Right renal pelvis (tissue), 4 donors: ENCODE results near the gene MAP3K14. TPM values are rescaled to one million over a fixed set of nuclear protein-coding genes. Genes with fewer than 3 reads are reported as not detected.

ENCODE experiments used
- DNase-seq, 4 donors: peaks; one replicate each; pipeline ENCODE4 v3.0.0-alpha.2; 2013; ENCODE audit warnings: low read depth in 4 of 4, low spot score in 3 of 4, missing footprints in 1 of 4
- polyA plus RNA-seq, 4 donors: library from polyadenylated mRNA; unstranded; fragments of 120-200 nt; gene quantifications; one replicate each; pipeline ENCODE4 v1.2.1, GENCODE V29; 2013; ENCODE audit not compliant: insufficient read length in 4 of 4

The MAP3K14 gene
- polyA plus RNA-seq, 4 donors, result 5.2 to 6.4 (median 5.7) TPM

DNA sequence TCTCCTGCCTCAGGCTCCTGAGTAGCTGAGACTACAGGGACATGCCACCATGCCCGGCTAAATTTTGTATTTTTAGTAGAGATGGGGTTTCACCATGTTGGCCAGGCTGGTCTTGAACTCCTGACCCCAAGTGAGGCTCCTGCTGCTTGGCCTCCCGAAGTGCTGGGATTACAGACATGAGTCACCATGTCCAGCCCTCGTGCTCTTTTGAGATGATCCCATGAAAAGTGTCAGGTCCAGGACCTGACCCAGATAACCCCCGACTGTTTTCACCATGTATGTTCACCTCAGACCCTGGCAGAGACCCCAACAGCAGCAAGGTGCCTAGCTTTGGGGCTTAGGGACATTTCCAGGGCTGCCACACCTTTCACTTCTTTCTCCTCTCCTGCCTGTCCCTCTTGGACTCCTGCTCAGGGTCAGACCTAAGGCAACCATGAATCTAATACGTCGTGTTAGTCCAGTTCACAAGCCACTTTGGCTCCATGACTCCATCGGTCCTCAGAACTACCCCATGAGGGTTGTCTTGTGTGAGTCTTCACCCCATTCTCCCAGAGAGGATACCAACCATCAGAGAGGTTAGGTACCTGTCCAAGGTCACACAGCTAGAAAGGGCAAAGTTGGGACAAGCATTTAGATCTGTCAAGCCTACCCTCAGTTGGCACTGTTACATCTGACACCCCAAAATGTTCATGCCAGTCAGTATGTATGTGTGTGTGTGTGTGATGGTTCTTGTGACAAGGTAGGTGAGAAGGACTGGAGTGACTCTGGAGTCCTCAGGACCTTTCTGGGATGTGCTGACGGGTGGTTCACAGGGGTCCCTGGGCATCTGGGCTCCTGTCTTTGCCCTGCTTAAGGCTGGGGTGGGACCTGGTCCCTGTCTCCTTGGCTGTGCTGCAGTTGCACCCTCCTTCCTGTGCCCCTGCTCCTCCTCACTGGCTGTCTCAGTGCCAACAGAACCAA lies 23.1 kb upstream of the MAP3K14 start:
- no peak for DNase-seq

DNA sequence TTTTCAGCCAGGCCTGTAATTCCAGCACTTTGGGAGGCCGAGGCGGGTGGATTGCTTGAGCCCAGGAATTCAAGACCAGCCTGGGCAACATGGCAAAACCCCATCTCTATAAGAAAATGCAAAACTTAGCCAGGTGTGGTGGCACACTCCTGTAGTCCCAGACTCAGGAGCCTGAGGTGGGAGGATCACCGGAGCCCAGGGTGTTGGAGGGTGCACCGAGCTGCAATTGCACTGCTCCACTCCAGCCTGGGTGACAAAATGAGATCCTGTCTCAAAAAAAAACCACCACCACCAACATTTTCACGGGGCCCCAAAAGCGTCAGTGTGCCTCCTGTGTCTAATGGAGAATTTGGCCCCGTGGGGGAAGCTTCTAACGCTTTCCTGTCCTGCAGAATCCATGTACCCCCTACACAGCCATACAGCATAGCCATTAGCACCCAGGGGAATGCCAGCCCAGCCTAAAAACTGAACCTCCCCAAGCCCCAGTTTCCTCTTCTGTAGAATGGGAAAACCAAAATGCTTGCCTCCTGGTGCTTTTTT lies 22.2 kb upstream of the MAP3K14 start:
- DNase-seq, result no peak

DNA sequence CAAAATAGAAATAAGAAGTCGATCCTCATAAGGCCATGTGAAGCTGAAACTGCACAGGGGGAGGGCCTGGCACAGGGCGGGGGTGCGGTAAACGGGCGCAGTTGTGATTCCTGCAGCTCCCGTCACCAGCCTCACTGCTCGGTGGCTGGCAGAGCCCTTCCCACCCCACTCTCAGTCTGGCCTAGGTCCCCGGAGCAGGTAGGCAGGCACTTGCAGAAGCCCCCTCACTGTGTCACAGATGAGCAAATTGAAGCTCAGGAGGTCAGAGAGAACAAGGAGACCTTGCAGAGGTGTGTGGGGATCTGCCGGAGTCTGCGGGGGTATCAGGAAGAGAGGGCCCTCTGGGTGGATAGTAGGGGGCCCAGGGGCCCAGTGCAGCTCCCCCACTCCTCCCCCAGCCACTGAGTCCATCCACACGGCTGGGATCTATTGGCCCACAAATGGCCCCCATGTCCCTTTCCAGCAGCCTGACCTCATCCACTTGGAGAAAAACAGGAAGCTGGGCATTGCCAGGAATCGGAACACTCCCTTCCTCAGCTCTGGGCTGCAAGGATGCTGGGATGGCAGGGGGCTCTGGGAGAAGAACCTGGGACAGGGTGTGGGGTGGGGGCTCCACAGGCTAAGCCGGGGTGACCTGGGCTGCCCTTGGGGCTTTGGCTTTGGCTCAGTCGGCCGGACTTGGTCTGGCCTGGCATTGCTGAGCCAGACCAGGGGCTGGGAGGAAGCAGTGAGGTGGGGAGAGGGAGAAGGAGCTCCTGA lies 21.4 kb upstream of the MAP3K14 start:
- no peak for DNase-seq

DNA sequence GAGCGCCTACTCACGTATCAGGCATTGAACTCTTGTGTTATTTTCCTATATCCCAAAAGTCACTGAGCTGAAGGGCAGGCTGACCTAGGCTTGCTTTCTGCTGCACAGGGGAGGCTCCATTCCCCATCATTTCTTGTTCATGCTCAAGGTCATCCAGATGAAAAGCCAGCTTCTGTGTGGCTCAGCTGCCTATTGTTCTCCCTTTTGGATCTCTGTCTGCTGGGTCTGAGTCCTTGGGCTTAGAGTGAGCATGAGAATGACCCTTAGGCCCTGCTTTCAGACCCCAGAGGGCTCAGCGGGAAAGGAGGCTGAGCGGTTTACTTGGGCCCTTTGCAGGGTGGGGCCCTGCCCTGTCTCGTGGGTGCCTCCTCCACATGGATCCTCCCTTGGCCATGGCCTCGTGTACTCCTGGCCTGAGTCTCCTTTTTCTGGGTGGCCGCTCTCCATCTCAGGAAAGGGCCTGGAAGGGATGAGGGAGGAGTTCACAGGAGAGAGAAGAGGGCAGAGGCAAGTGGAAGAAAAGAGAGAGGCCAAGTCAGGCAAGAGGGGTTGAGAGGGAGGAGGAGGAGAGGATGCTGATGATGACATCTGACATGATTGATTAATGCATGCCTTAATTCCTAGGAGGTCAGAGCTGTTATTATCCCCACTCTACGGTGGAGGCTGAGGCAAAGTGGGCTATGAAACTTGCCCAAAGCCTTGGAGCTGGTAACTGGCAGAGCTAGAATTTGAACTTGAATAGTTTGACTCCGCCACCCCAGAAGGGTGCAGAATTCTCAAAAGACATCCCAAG lies 19.8 kb upstream of the MAP3K14 start:
- no peak for DNase-seq

DNA sequence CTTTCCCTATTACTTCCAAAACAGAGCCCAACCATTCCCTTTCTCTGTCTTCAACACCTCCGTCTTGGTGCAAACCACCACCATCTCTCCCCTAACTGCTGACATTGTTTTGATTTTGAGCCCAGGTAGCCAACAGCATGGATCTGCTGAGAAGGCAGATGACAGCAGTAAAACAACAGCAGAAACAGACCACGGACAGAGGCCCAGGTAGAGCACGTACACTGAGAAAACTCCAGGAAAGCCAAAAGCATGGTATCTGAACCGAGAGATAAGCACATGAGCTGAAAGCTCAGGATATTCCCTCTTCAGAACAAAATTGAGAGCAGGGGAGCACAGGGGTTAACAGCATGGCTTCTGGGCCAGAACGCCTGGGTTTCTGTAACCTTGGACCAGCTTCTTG lies 18.9 kb upstream of the MAP3K14 start:
- DNase-seq, result no peak

DNA sequence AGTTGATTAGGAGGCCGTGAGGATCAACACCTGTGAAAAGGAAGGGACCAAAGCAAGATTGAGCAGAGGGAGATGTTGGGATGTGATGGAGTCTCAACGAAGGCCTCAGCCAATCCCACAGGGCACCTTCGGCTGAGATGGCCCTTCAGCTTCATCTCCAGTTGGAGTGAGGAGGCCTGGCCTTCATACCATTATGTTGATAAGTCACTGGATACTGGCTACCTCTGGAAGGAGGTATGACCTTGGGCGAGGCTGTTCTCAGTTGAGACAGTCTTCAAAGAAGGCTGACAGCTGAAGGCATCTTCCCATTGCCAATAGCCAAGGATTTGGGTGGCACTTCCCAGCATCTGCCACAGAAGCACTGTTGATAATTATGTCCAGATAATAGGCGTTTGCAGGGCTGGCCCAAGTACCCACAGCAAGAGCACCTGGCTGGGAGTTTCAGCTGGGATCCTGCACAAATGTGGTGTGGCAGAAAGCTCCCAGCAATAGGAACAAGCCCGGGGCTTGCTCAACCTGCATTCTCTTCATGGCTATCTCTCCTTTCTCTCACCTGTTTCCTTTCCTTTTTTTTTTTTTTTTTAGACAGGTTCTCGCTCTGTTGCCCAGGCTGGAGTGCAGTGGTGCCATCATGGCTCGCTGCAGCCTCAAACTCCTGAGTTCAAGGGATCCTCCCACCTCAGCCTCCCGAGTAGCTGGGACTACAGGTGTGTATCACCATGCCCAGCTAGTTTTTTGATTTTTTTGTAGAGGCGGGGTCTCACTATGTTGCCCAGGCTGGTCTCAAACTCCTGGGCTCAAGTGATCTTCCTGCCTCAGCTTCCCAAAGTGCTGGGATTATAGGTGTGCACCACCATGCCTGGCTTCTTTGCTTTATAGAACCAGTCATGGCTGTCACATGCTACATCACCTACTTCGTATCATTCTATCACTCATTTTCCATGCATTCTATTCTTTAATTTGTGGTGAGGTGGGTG lies 18.2 kb upstream of the MAP3K14 start:
- no peak for DNase-seq

DNA sequence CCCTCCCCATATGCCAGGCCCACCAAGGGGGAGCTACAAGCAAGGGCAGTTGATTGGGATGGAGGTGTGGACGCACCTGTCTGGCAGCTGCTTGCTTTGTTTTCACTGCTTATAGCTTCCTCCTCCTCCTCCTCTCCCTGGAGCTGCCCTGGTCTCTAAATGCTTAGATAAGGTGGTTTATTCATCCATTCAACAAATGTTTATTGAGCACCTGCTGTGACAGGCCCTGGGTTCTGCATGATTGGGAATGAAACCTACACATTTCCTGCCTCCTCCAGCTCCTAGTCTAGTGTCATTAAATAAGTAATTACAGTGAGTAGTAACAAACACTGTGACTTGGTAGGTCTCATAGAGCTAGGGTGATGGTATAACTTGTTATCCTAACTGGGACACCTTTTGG lies 17.4 kb upstream of the MAP3K14 start:
- DNase-seq, result no peak

DNA sequence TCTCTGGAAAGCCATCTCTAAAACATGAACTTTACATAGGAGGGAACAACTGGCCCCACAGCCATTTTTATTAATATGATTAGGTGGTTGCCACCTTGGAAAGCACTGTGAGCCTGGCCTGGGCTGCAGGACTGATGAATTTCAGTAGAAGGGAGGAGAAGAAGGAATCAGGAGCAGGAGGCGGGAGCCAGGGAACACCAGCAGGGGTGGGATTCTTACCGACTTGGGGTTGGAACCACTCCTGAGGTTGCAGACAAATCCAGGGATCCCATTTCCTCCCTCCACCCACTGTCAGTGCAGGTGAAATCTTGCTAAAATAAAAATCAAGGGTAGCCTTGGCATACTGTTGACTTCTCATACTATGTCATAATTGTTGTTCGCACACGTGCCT lies 16.9 kb upstream of the MAP3K14 start:
- DNase-seq, result no peak

DNA sequence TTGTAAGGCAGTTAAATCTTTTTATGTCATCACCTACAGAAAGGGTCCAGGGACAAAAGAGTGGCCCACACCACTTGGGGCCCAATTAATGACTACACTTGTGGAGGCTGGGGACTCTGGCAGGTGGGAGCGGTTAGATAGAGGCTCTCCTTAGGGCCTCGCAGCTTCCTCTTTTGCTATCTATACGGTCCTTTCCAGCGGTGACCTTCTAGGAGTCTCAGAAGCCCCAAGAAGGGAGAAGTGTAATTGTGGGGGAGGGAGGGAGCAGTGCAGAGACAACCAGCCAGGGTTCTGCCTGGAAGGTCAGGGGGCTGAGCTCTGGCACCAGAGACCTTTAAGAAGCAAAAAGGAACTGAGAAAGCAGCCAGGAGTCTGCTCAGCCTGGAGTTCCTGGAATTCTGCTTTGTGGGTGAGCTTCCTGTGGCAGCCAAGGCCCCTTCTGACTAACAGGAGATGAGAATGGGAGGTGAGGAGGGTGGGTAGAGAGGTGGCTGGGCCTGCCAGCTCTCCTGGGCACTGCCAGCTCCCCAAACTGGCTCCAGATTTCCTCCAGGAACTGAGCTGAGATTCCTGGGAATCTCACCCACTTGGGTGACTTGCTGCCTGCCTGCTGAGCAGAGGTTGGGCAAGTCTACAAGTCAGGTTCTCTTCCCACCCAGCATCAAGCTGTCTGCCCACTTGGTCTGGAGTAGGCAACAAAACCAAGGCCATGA lies 16.3 kb upstream of the MAP3K14 start:
- no peak for DNase-seq

DNA sequence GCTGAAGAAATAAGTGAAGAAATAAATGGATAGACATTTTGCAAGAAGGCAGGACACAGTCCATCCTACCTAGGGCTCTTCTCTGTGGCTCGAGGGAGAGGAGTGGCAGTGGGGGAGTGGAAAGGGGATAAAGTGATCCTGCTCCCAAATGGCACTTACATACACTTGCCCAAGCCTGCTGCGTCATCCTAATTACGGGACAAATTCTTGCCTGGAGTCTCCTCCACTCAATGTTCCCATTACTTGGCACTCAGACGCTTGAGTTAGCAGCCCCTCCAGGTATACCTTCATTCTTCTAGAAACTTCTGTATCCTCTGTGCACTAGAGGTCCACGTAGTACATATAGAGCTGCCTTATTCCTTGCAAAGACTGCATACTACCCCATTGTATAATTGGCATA lies 15.7 kb upstream of the MAP3K14 start:
- no peak for DNase-seq

DNA sequence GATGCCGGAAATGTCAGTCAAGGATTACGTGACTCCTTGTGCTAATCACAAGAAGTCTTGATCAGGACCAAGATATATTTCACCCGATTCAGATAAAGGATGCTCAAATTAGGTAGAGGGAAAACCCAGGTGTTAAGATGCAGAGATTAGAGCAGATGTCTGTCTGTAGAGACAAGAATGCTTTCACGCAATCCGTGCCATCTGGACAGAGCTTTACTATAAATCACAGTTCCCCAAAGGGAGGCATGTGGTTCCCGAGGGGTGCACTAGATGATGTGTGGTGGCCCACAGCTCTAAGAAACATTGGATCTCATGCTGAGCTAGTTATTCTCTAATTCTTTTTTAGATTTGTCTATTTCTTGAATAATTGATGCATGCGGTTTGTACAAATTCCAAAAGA lies 9.8 kb upstream of the MAP3K14 start:
- DNase-seq, result no peak

DNA sequence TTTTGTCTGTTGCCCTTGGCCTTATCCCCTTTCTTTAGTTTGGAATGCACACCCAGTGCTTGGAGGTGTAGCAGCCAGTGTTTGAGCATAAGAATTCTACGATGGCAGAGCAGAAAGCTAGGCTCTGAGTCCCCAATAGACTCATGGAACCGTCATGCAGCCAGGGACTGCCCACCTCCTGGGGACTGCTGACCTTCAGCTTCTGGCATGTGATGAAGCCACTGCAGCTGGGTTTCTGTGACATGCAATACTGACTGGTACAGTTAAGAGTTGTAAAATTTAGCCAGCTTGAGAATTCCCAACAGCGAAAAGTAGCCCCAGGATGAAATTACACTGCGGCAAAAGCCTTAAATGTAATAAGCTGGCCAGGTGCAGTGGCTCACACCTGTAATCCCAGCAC lies 9.0 kb upstream of the MAP3K14 start:
- DNase-seq, result no peak

DNA sequence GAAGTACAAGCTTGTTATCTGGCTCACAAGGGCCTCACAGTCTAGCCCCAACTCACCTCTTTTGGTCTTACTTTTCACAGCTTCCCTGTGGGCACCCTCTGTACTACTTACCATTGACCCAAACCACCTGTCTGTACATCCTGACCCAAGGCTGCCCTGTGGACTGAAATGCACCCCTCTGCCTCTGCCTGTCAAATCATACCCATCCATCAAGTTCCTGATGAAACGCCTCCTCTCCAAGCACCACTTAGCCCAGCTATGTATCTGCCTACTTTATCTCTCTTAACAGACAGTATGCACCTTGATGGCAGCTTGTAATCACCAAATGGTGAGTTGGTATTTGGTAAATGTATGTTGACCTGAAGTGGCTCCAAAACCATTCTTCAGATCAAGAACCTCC lies 7.5 kb upstream of the MAP3K14 start:
- DNase-seq, result no peak

DNA sequence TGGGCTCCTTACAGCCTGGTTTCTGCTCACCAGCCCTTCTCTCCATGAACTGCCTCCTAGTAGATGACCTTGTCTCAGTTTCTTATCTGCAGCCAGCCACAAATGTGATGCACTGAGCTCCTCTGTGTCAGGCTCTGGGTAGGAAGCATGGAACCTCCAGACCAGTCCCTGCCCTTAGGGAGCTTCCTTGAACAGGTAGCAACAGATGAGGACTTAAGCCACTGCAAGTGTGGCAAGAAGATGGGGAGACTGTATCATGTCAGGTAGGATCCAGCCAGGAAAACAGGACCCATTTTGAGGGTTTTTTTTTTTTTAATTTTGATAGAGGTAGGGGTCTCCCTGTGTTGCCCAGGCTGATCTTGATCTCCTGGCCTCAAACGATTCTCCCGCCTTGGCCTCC lies 5.3 kb upstream of the MAP3K14 start:
- no peak for DNase-seq

DNA sequence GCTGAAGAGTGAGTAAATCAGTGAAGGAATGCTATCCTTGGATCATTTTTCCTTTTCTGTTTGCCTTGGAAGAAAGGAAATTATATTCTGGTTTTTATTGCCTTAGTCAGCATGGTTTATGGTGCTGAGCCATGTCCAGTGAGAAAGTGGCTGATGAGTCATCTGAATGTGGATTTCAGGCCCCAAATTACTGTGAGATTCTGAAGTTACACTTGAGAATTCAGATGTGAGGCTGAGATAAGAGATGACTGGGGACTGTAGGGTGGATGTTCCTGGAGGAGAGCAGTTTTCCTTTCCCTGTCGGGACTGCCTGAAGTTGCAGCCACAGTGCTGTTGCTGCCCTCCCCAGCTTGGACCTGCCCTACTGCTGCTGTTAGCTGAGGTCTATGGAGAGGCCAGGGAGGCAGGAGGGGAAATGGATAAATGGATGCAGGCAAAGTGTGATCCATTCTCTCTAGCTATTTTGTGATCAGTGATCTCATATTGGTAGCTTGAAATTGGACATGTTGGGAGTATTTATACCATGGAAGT lies 4.2 kb upstream of the MAP3K14 start:
- DNase-seq, result peak in 1 of 4 donors; percentile 41

DNA sequence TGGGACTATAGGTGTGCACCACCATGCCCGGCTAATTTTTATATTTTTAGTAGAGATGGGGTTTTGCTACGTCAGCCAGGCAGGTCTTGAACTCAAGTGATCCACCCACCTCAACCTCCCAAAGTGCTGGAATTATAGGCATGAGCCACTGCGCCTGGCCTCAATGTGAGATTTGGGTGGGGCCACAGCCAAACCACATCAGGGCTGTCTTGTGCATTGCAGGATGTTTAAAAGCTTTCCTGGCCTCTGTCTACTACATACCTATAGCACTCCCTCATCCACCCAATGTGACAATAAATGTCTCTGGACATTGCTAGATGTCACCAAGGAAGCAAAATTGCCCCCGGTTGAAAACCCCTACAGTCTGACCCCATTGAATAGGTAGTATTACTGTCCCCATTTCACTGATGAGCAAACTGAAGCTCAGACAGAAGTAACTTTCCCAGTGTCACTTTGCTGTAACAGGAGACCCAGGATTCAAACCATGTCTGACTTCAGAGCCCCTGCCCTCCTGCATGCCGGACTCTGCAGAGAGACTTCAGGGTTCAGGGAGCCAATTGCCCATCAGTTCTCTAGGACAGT lies 3.6 kb upstream of the MAP3K14 start:
- no peak for DNase-seq

DNA sequence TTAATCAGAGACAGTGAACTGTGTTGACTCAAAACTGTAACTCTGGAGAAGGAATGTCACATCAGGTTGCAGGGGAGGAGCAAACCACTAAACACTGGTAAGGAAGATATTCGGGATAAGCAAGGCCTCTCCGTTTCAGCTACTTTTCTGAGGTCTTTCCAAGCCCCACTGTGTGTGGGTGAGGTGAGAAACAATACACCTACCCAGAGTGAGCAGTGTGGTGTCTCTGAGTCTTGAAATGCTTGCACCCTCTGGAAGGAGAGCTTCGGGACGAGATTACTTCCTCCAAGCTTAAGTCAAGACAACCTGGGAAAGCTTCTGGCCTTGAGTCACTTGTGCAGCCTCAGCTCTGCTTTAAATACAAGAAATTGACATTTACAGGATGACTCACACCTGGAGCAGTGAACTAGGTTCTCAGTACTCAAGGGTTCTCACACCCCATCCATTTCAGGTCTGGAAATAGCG lies 2.5 kb upstream of the MAP3K14 start:
- DNase-seq, result no peak

DNA sequence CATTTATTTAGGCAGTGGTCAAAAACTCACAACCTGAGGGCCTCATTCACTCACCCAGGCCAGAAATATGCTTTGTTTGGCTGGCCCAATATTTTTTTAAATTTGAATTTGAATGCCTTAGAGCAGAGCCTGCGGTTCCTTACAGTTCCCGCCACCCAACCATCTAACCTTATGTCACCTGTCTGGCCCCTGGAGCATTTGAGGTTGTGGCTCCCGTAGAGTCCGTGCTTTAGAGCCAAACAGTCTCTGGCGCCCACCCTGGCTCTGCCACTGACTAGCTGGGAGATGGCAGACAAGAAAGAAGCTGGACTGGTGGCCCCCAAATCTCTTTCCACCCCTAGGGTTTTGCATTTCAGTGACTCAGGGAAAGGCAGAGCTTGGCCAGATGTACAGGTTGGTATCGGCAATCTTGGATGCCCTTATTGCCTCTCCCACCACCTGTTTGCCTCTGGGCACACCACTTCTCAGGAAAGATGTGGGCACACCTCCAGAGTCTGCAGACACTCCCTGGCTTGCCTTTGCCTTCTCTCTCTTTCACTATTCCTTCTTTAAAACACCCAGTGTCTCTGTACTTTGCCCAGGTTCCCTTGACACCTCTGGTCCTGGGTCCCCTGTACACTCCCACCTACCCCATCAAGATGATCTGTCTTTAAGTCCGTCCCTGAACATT lies 1.9 kb upstream of the MAP3K14 start:
- no peak for DNase-seq
